Measurements from ENCODE around the gene DGCR8. TPM values are rescaled to one million over a fixed set of nuclear protein-coding genes. Genes with fewer than 3 reads are reported as not detected.

DGCR8 gene
- total RNA-seq, 1 donor from 2014 or later = 20.9 TPM

GRCh38 chr22:20089226-20089976, 9.4 kb downstream of the DGCR8 start:
- no peak for DNase-seq (ENCODE audit: low read depth in 2 of 2)

DNA sequence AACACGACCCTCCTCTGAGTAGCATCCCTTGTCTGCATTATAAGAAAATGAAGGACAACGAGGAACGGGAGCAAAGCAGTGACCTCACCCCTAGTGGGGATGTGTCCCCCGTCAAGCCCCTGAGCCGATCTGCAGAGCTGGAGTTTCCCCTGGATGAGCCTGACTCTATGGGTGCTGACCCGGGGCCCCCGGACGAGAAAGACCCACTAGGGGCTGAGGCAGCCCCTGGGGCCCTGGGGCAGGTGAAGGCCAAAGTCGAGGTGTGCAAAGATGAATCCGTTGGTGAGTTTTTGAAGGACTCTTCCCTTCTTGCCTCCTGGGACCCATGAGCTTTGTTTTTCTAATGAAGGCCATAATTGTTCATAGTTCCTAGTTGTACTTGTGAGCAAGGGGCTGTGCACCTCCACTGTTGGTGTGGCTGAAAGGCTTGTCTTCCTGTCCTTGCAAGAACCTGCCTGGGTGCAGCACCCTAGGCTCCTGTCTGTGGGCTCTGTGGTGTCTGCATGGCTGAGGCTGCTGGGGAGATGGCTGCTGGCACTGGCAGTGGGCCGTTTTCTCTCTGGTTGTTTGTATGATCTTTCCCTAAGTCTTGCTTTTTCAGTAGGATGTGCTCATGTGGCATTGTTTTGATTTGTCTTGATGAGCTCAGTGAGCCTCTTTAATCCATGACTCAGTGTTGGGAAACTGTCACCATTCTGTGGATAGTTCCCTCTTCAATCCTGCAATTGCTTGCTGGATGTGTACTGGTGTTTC, 10.1 kb downstream of the DGCR8 start:
- no peak for DNase-seq (ENCODE audit: low read depth in 2 of 2)

DNA sequence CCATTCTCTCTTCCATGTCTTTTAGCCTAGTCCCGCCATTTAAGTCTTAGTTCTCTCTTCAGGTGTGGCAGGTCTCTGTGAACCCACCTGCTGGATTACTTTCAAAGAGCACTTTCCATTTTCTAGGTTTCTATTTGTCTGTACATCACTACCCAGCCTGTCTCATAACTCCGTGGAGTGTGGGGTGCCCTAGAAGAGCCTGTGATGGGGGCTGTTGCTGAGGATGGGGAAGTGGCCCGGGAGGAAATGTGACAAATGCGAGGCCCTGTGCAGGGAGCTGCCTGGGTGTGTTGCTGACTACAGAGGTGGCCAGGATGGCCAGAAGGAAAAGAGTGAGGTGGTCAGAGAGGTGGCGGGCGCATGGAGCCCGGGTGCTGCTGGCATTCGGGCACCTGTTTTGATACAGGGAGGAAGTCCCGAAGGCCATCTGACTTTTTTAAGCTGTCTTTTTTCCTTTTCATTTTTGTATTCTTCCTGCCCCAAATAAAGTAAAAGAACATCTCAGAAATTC, 10.7 kb downstream of the DGCR8 start:
- DNase-seq (ENCODE audit: low read depth in 2 of 2) = no peak

- DNase-seq (ENCODE audit: low read depth in 2 of 2) = no peak
Observed at GRCh38 chr22:20091690-20092476, 11.8 kb downstream of the DGCR8 start.

- DNase-seq (ENCODE audit: low read depth in 2 of 2) = no peak
Observed at GRCh38 chr22:20092477-20092854, 12.4 kb downstream of the DGCR8 start.

- no peak for DNase-seq (ENCODE audit: low read depth in 2 of 2)
Observed at GRCh38 chr22:20093418-20094196, 13.6 kb downstream of the DGCR8 start.

- DNase-seq (ENCODE audit: low read depth in 2 of 2) = no peak
Observed at GRCh38 chr22:20094197-20094807, 14.3 kb downstream of the DGCR8 start.

GRCh38 chr22:20095521-20095920, 15.5 kb downstream of the DGCR8 start:
- no peak for DNase-seq (ENCODE audit: low read depth in 2 of 2)

- no peak for DNase-seq (ENCODE audit: low read depth in 2 of 2)
Observed at GRCh38 chr22:20096574-20097420, 16.8 kb downstream of the DGCR8 start.

DNA sequence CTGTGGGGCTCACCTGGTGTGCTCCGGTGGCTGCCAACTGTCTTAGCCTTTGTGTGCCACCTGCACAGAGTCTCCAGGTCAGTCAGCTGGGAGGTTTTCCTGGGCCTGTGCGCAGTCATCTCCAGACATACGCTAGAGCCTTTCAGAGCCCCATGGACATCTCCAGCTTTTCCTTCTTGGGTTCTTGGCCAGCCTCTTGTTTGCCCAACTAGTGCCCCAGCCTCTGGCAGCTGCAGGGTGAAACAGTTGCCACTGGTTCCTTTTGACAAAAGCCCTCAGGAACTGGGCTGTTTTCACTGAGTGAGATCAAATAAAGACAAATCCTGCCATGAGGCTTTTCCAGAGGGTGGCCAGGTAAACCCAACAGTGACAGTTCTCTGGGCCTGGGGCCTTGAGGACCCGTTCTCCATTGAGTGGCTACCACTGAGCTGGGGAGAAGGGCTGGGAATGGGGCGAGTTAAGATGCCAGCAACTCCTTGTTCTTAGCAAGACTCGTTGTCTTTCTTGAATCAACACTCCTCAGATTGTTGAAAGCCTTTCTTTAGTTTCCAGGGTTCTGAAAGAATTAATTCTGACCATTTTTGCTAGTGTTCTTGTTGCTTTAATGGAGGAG, 19.2 kb downstream of the DGCR8 start:
- DNase-seq (ENCODE audit: low read depth in 2 of 2) = no peak

GRCh38 chr22:20101638-20102037, 21.6 kb downstream of the DGCR8 start:
- DNase-seq (ENCODE audit: low read depth in 2 of 2) = no peak

DNA sequence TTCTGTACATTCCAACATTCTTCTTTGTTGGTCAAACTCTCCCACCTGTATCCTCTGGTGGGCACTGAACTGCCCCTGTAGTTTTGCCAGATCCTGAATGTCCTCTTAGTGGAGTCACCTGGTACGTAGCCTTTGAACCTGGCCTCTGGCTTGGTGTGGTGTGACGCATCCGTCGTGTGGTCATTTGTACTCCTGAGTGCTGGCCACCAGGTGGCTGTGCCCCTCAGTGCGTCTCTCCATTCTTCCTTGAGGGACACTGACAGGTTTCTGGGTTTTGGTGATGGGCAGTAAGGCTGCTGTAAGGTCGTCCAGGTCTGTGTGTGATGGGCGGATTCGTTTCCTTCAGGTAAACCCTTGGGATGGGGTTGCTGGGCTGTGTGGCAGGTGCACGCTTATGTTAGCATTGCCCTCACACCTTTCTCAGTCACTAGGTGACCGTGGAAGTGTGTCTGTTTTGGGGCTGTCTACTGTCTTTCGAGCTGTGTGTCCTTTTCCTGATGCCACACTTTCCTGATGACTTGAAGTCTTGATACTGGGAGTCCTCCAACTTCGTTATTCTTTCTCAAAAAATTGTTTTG, 22.3 kb downstream of the DGCR8 start:
- no peak for DNase-seq (ENCODE audit: low read depth in 2 of 2)

GRCh38 chr22:20105456-20106204, 25.6 kb downstream of the DGCR8 start:
- no peak for DNase-seq (ENCODE audit: low read depth in 2 of 2)

DNA sequence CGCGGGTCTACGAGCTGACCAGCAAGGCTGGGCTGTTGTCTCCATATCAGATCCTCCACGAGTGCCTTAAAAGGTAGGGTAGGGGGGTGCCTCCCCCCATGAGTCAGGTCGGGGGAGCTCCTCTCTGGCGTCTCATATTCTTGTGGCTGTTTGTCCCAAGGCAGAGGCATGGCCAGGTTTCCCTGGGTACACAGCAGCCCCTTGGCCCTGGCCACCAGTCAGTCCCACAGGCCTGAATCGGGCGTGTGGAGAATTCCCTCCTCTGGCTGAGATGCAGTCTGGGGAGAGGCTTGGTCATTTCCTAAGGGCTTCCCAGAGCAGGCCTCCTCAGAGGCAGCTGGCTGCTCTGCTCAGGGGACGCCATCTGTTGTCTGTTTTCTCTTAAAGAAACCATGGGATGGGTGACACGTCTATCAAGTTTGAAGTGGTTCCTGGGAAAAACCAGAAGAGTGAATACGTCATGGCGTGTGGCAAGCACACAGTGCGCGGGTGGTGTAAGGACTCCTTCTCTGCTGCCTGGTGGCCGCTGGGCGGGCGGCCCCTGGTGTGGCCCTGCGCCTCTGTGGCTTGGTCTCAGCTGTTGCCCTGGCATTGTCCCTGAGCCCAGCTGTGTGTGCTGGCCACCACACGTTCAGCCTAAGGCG, 26.3 kb downstream of the DGCR8 start:
- no peak for DNase-seq (ENCODE audit: low read depth in 2 of 2)

DNA sequence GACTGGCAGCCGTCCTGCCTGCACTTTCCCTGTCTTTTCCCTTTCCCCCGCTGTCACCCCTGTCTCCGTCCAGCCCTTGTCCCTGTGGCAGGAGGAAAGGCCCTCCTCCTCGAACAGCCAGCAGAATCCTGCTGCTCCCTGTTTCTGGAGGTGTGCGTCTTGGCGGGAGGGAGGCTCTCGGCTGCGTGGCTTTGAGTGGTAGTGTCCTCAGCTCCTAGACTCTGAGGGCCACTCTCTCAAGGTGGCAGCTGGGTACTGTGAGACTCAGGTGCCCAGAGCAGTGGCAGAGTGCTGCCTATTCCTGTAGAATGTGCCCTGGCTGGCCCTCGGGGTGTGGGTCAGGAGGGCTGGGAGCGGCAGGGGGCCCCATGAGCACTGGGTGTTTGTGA, 26.8 kb downstream of the DGCR8 start:
- DNase-seq (ENCODE audit: low read depth in 2 of 2) = no peak

GRCh38 chr22:20107471-20107901, 27.4 kb downstream of the DGCR8 start:
- DNase-seq (ENCODE audit: low read depth in 2 of 2) = no peak

- no peak for DNase-seq (ENCODE audit: low read depth in 2 of 2)
Observed at GRCh38 chr22:20107951-20108756, 28.1 kb downstream of the DGCR8 start.
